Caco-2 (cell line): ENCODE data around the gene NOXO1. TPM values are rescaled to one million over a fixed set of nuclear protein-coding genes. Genes with fewer than 3 reads are reported as not detected.

Experiments used
- BruUV-seq: library from RNA; stranded (reverse); fragments of 400-500 nt; replicated peaks from 2 replicates; lab custom pipeline; 2021; lab: Mats Ljungman, UMichigan
- CTCF ChIA-PET: fragments of 300-600 bp; sonication (Branson Sonifier 250); formaldehyde crosslinking; loops from one replicate; lab custom pipeline; 2022; ENCODE audit warnings: antibody characterized with exemption; lab: Charles Lee
- POLR2A ChIA-PET: fragments of 300-600 bp; sonication (Branson Sonifier 250); formaldehyde crosslinking; loops from one replicate; lab custom pipeline; 2022; ENCODE audit warnings: antibody characterized with exemption; lab: Charles Lee
- DNase-seq, 2 experiments: peaks; one replicate each; pipeline versions ENCODE4 v3.0.0 to v3.0.0-alpha.2; 2020 to 2022
- H3K27me3 ChIP-seq: replicated peaks from 2 replicates; pipeline ENCODE4 v1.6.0; 2011; ENCODE audit warnings: low read length; ENCODE audit not compliant: control insufficient read depth, insufficient read depth
- H3K36me3 ChIP-seq: 2 replicates; pipeline ENCODE4 v1.5.1; 2011; ENCODE audit warnings: low read length; ENCODE audit not compliant: control insufficient read depth, insufficient read depth
- H3K4me1 ChIP-seq: fragments of 250-450 bp; sonication (Bioruptor Pico); 2 replicates; pipeline ENCODE4 v1.5.1; 2020; ENCODE audit warnings: mild to moderate bottlenecking
- H3K4me3 ChIP-seq: 2 replicates; pipeline ENCODE4 v1.5.1; 2011; ENCODE audit warnings: low read depth, mild to moderate bottlenecking, control low read depth, low read length
- H3K9me3 ChIP-seq: fragments of 250-450 bp; sonication (Bioruptor Pico); 2 replicates; pipeline ENCODE4 v1.5.1; 2020; ENCODE audit warnings: mild to moderate bottlenecking, moderate library complexity
- H3K27ac Mint-ChIP-seq: one replicate; pipeline ENCODE4 v1.8.0; 2022; ENCODE audit warnings: mixed read lengths; ENCODE audit not compliant: unreplicated experiment
- H3K27me3 Mint-ChIP-seq: one replicate; pipeline ENCODE4 v1.8.0; 2022; ENCODE audit warnings: mixed read lengths; ENCODE audit not compliant: insufficient read depth, unreplicated experiment
- H3K36me3 Mint-ChIP-seq: one replicate; pipeline ENCODE4 v1.8.0; 2022; ENCODE audit warnings: mild to moderate bottlenecking, mixed read lengths; ENCODE audit not compliant: insufficient read depth, unreplicated experiment
- H3K4me1 Mint-ChIP-seq: one replicate; pipeline ENCODE4 v1.8.0; 2022; ENCODE audit warnings: low read depth, mixed read lengths; ENCODE audit not compliant: unreplicated experiment
- H3K4me3 Mint-ChIP-seq: one replicate; pipeline ENCODE4 v1.8.0; 2022; ENCODE audit warnings: mild to moderate bottlenecking, moderate library complexity, mixed read lengths; ENCODE audit not compliant: unreplicated experiment
- H3K9me3 Mint-ChIP-seq: one replicate; pipeline ENCODE4 v1.8.0; 2022; ENCODE audit warnings: mixed read lengths; ENCODE audit not compliant: unreplicated experiment
- intact Hi-C: fragments of 100-400 bp; cut with micrococcal nuclease; formaldehyde crosslinking; loops from one replicate; pipeline ENCODE4 v1.10.0; 2022; ENCODE audit not compliant: unreplicated experiment
- total RNA-seq: library from RNA; stranded (reverse); gene quantifications from 2 replicates; pipeline ENCODE4 v1.2.3, GENCODE V29; 2022
- TF ChIP-seq, protein P1 (sequence below), 2 experiments: fragments of 200-600 bp in 1 of 2; IDR thresholded peaks; 1 replicate in 1 of 2; 2 replicates in 1 of 2; pipeline versions ENCODE4 v1.5.1 to v1.8.0; 2011 to 2022; ENCODE audit warnings: antibody characterized with exemption in 1 of 2, control low read depth in 1 of 2, inconsistent platforms in 1 of 2, low read depth in 1 of 2, low read length in 1 of 2, mild to moderate bottlenecking in 1 of 2, moderate library complexity in 1 of 2; ENCODE audit not compliant: insufficient read depth in 1 of 2, severe bottlenecking in 1 of 2, unreplicated experiment in 1 of 2

NOXO1 gene
- total RNA-seq, 1 experiment from 2014 or later = 1.1 TPM

DNA sequence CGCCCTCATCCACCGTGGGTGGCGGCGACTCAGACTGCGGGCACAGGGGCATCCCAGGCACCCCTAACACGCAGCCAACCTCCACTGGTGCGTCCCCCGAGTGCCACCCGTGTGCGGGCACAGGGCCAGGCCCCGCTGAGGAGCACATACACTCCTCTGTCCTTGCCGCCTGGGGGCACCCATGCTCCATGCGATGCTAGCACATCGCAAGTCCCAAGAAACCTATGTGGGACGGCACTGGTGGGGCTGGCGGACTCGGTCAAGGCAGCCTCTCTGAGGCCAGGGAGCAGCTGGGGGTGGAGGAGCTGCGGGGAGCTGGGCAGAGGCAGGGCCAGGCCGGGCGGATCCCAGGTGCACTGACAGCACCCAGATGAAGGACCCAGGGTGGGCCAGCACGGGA lies 24.4 kb upstream of the NOXO1 start:
- H3K4me3 ChIP-seq = no peak overlapping the region
- TF ChIP-seq, protein P1, sequence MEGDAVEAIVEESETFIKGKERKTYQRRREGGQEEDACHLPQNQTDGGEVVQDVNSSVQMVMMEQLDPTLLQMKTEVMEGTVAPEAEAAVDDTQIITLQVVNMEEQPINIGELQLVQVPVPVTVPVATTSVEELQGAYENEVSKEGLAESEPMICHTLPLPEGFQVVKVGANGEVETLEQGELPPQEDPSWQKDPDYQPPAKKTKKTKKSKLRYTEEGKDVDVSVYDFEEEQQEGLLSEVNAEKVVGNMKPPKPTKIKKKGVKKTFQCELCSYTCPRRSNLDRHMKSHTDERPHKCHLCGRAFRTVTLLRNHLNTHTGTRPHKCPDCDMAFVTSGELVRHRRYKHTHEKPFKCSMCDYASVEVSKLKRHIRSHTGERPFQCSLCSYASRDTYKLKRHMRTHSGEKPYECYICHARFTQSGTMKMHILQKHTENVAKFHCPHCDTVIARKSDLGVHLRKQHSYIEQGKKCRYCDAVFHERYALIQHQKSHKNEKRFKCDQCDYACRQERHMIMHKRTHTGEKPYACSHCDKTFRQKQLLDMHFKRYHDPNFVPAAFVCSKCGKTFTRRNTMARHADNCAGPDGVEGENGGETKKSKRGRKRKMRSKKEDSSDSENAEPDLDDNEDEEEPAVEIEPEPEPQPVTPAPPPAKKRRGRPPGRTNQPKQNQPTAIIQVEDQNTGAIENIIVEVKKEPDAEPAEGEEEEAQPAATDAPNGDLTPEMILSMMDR (IDR thresholded peaks at IDR 0.05; ENCODE audit: insufficient read depth in 1 of 2, low read depth in 1 of 2, low read length in 1 of 2, severe bottlenecking in 1 of 2, unreplicated experiment in 1 of 2) = no peak
- CTCF ChIA-PET = no interaction called here
- no peaks in the 10 kb centered on the region for H3K27me3 ChIP-seq
- H3K9me3 Mint-ChIP-seq = no peaks in the 10 kb centered on the region
- no peaks in the 10 kb centered on the region for H3K9me3 ChIP-seq
- H3K36me3 Mint-ChIP-seq = peaks cover 42% of the 10 kb centered on the region
- H3K4me1 ChIP-seq = peaks cover 15% of the 10 kb centered on the region; the same call in 1 of the 2 replicates
- no peaks in the 10 kb centered on the region for H3K27me3 Mint-ChIP-seq
- intact Hi-C loops = no loop called here
- peak overlapping the region; percentile 51 for H3K27ac Mint-ChIP-seq
- POLR2A ChIA-PET = no interaction called here
- no peak for DNase-seq
- H3K4me3 Mint-ChIP-seq = peak overlapping the region; percentile 45
- no TSS peak for BruUV-seq
- H3K4me1 Mint-ChIP-seq = peaks cover 5% of the 10 kb centered on the region
- H3K36me3 ChIP-seq = no peaks in the 10 kb centered on the region; the same call in 1 of the 2 replicates

DNA sequence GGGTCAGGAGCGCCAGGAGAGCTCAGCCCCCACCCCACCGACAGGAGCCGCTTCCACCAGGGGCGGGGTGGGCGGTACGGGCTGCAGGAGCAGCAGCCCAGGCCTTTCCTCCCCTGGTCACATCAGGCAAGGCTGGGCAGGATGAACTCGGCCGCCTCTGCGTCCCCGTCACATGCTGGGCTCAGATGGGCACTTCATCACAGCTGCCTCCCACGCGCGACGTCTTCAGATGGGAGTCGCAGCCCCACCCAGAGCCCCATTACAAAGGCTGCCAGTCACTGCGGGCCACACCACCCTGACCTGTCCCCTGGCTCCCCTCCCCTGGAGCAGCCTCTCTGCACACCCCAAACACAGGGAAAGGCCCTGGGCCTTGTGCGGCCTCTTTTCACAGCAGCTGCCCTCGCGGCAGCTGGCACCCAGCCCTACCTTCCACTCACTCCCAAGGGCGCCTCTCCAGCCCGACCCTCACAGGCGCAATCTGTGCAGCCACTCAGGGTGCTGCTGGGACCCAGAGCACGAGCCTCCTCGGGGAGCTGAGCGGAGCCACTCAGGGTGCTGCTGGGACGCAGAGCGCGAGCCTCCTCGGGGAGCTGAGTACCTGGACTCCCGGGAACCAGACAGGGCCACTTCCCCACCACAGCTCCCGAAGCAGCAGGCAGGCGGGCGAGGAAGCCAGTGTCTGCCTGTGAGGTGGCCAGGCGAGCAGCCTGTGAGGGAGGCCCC lies 23.7 kb upstream of the NOXO1 start:
- CTCF ChIA-PET = interaction anchor here (1.3 kb wide), 1 partner anchor 11 kb away, joined by 4 read pairs; no protein-coding TSS in a partner anchor
- Mint-ChIP-seq H3K4me3 (no peak overlapping the region), H3K36me3 (peaks cover 49% of the 10 kb centered on the region), H3K4me1 (peaks cover 5% of the 10 kb centered on the region), H3K9me3 (no peaks in the 10 kb centered on the region), H3K27ac (no peak overlapping the region), H3K27me3 (no peaks in the 10 kb centered on the region)
- H3K4me3 ChIP-seq = no peak overlapping the region
- POLR2A ChIA-PET = no interaction called here
- no TSS peak for BruUV-seq
- H3K4me1 ChIP-seq = peaks cover 15% of the 10 kb centered on the region; the same call in 1 of the 2 replicates
- intact Hi-C loops = no loop called here
- no peaks in the 10 kb centered on the region for H3K27me3 ChIP-seq
- TF ChIP-seq, protein P1 (IDR thresholded peaks at IDR 0.05; ENCODE audit: insufficient read depth in 1 of 2, low read depth in 1 of 2, low read length in 1 of 2, severe bottlenecking in 1 of 2, unreplicated experiment in 1 of 2) = no peak
- DNase-seq = no peak
- no peaks in the 10 kb centered on the region; the same call in 1 of the 2 replicates for H3K36me3 ChIP-seq
- no peaks in the 10 kb centered on the region for H3K9me3 ChIP-seq

DNA sequence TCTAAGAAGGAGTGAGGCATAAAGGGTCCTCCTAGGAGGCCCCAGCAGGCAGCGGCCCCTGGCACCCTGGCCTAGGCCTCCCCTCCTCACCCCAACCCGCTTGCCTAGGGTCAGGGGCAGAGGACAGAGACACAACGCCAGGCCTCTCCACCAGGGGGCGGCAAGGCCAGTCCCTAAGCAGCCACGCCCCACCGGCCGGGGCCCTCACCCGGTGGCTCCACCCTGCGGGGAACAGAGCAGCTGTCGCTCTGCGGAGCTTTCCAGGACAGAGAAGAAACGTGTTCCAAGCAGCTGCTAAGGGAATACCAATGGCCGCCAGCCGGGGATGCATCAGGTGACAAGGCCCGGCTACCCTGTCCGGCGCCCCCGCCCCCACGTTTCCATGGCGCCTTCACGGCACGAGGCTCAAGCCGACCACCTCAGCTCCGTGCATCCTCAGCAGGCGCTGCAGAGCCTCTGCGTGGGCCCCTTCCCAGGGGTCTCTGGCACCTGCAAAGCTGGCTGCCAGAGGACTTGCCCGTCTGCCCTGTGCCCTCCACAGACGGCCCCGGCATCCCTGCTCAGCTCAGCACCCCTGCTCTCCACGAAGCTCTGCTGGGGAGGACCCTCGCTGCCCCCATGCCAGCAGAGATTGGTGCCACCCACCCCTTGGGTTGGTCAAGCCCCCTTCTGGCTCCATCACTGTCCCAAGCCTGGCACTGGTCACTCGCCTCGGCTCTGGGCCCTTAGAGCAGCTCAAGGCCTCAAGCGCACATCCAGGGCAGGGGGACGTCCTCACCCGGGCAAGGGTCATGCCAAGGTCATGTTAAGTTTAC lies 22.8 kb upstream of the NOXO1 start:
- Mint-ChIP-seq H3K27me3 (no peaks in the 10 kb centered on the region), H3K27ac (no peak overlapping the region), H3K4me3 (no peak overlapping the region), H3K4me1 (peaks cover 5% of the 10 kb centered on the region), H3K9me3 (no peaks in the 10 kb centered on the region), H3K36me3 (peaks cover 56% of the 10 kb centered on the region)
- POLR2A ChIA-PET = interaction anchor here (0.5 kb wide), 1 partner anchor 39 kb away, joined by 5 read pairs; the partner anchor contains the start of gene RPS2
- Histone ChIP-seq H3K9me3 (no peaks in the 10 kb centered on the region), H3K36me3 (peaks cover 2% of the 10 kb centered on the region), H3K27me3 (no peaks in the 10 kb centered on the region), H3K4me3 (no peak overlapping the region), H3K4me1 (peaks cover 15% of the 10 kb centered on the region; the same call in 1 of the 2 replicates)
- peak; percentile 79 to 86 for DNase-seq
- no TSS peak for BruUV-seq
- intact Hi-C loops = no loop called here
- TF ChIP-seq, protein P1 (IDR thresholded peaks at IDR 0.05; ENCODE audit: insufficient read depth in 1 of 2, low read depth in 1 of 2, low read length in 1 of 2, severe bottlenecking in 1 of 2, unreplicated experiment in 1 of 2) = peak; percentile 80 to 86
- CTCF ChIA-PET = interaction anchor here (0.7 to 1.3 kb wide), 3 partner anchors 10 to 137 kb away, joined by 3 to 5 read pairs (median 4); no protein-coding TSS in a partner anchor
